GM12864 (cell line): ENCODE data around the gene OAT.
"Not testable (repeated sequence)": the region's sequence is repeated elsewhere in the genome, so short reads cannot be mapped to it uniquely, and the experiment has no call there.

ENCODE experiments used
- DNase-seq: peaks from one replicate; pipeline ENCODE4 v3.0.0-alpha.2; 2011; ENCODE audit warnings: low read depth
- H3K4me3 ChIP-seq: 2 replicates; pipeline ENCODE4 v1.5.1; 2011; ENCODE audit warnings: mild to moderate bottlenecking, low read depth, low read length, control low read depth
- CTCF ChIP-seq: IDR thresholded peaks from 2 replicates; pipeline ENCODE4 v1.5.1; 2011; ENCODE audit warnings: low read depth, mild to moderate bottlenecking, moderate library complexity, low read length, control low read depth, inconsistent platforms; ENCODE audit errors: missing control alignments

The OAT gene

GRCh38 chr10:124447751-124448466 lies 29.2 kb upstream of the OAT start:
- no peak for DNase-seq
- no peak overlapping the region for H3K4me3 ChIP-seq
- no peak for TF ChIP-seq CTCF

GRCh38 chr10:124446830-124447750 lies 28.4 kb upstream of the OAT start:
- H3K4me3 ChIP-seq, result no peak overlapping the region
- no peak for TF ChIP-seq CTCF
- DNase-seq, result no peak

- H3K4me3 ChIP-seq, DNase-seq: not testable (repeated sequence)
Measured at GRCh38 chr10:124441694-124442093, 23.0 kb upstream of the OAT start.

- DNase-seq, result peak; percentile 36
- no peak overlapping the region for H3K4me3 ChIP-seq
- no peak for TF ChIP-seq CTCF
Measured at GRCh38 chr10:124436191-124436638, 17.5 kb upstream of the OAT start.

GRCh38 chr10:124435683-124436082 lies 17.0 kb upstream of the OAT start:
- not testable (repeated sequence) for H3K4me3 ChIP-seq, DNase-seq

GRCh38 chr10:124433461-124433860 lies 14.7 kb upstream of the OAT start:
- no peak overlapping the region for H3K4me3 ChIP-seq
- no peak for TF ChIP-seq CTCF
- DNase-seq, result no peak

GRCh38 chr10:124430077-124430476 lies 11.4 kb upstream of the OAT start:
- H3K4me3 ChIP-seq, result no peak overlapping the region
- TF ChIP-seq CTCF, result no peak
- no peak for DNase-seq
